GM18951 (cell line): ENCODE measurements around the gene OXT.
"Not testable (repeated sequence)": the region's sequence is repeated elsewhere in the genome, so short reads cannot be mapped to it uniquely, and the experiment has no call there.

Source experiments
- POLR2A ChIP-seq: IDR thresholded peaks from 4 replicates; pipeline ENCODE4 v1.6.1; 2011; ENCODE audit warnings: mild to moderate bottlenecking; ENCODE audit not compliant: insufficient read length, insufficient read depth; ENCODE audit errors: extremely low read depth
- in situ Hi-C: fragments of 300-500 bp; cut with MboI; formaldehyde crosslinking; loops from one replicate; pipeline ENCODE4 v1.12.0; 2022; ENCODE audit warnings: low sequenced_read_pairs, mixed read lengths, inconsistent platforms; ENCODE audit not compliant: unreplicated experiment

OXT gene

GRCh38 chr20:3068986-3069900 lies 2.2 kb upstream of the OXT start:
- in situ Hi-C loops, result loop anchor here (25.0 kb wide), 1 partner anchor 243 kb away; no protein-coding TSS in a partner anchor

GRCh38 chr20:3070725-3071124 lies 695 bp upstream of the OXT start:
- in situ Hi-C loops, result loop anchor here (25.0 kb wide), 1 partner anchor 242 kb away; no protein-coding TSS in a partner anchor

More at GRCh38 chr20:3068986-3069900, 2.2 kb upstream of the OXT start:
- no peak for TF ChIP-seq POLR2A

GRCh38 chr20:3071266-3071609 lies 182 bp upstream of the OXT start:
- no peak for TF ChIP-seq POLR2A
- in situ Hi-C loops, result loop anchor here (25.0 kb wide), 1 partner anchor 241 kb away; no protein-coding TSS in a partner anchor

More at GRCh38 chr20:3070725-3071124, 695 bp upstream of the OXT start:
- TF ChIP-seq POLR2A, result no peak

- TF ChIP-seq POLR2A, result no peak
- in situ Hi-C loops, result loop anchor here (25.0 kb wide), 1 partner anchor 240 kb away; no protein-coding TSS in a partner anchor
Observed at GRCh38 chr20:3072530-3073250, 1.3 kb downstream of the OXT start.

GRCh38 chr20:3073251-3073643 lies 1.8 kb downstream of the OXT start:
- in situ Hi-C loops, result loop anchor here (25.0 kb wide), 1 partner anchor 239 kb away; no protein-coding TSS in a partner anchor

- in situ Hi-C loops, result loop anchor here (25.0 kb wide), 1 partner anchor 237 kb away; no protein-coding TSS in a partner anchor
- TF ChIP-seq POLR2A, result no peak
Observed at GRCh38 chr20:3074812-3075211, 3.4 kb downstream of the OXT start.

GRCh38 chr20:3075315-3075714 lies 3.9 kb downstream of the OXT start:
- in situ Hi-C loops, result not testable (repeated sequence)

- no peak for TF ChIP-seq POLR2A
- in situ Hi-C loops, result no loop called here
Observed at GRCh38 chr20:3077618-3078134, 6.3 kb downstream of the OXT start.

- in situ Hi-C loops, result no loop called here
- no peak for TF ChIP-seq POLR2A
Observed at GRCh38 chr20:3080939-3081388, 9.5 kb downstream of the OXT start.

GRCh38 chr20:3081641-3082040 lies 10.2 kb downstream of the OXT start:
- TF ChIP-seq POLR2A, result no peak

GRCh38 chr20:3082306-3082951 lies 11.0 kb downstream of the OXT start:
- in situ Hi-C loops, result no loop called here
- no peak for TF ChIP-seq POLR2A

More at GRCh38 chr20:3081641-3082040, 10.2 kb downstream of the OXT start:
- in situ Hi-C loops, result no loop called here

GRCh38 chr20:3082955-3083952 lies 11.8 kb downstream of the OXT start:
- in situ Hi-C loops, result no loop called here
- TF ChIP-seq POLR2A, result no peak
